ENCODE results near the gene SPANXN2.
"Not testable (repeated sequence)": the region's sequence is repeated elsewhere in the genome, so short reads cannot be mapped to it uniquely, and the experiment has no call there.

The SPANXN2 gene

GRCh38 chrX:143720652-143721051 is at the start of gene SPANXN2:
Gene SPANXN2 (minus strand): TSS chrX:143720752. CDS start chrX:143720668, 84 bp downstream.
- DNase-seq (ENCODE audit: low read depth in 3 of 3, low spot score in 1 of 3): not testable (repeated sequence)

- DNase-seq (ENCODE audit: low read depth in 3 of 3, low spot score in 1 of 3): no peak
These were observed 48.4 kb upstream of the SPANXN2 start for GRCh38 chrX:143768976-143769375.

DNA sequence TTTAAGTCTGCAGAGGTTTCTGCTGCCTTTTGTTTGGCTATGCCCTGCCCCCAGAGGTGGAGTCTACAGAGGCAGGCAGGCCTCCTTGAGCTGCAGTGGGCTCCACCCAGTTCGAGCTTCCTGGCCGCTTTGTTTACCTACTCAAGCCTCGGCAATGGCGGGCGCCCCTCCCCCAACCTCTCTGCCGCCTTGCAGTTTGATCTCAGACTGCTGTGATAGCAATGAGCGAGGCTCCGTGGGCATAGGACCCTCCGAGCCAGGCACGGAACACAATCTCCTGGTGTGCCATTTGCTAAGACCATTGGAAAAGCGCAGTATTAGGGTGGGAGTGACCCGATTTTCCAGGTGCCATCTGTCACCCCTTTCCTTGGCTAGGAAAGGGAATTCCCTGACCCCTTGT is 47.2 kb upstream of the SPANXN2 start:
- DNase-seq (ENCODE audit: low read depth in 3 of 3, low spot score in 1 of 3): not testable (repeated sequence)

- no peak for DNase-seq (ENCODE audit: low read depth in 3 of 3, low spot score in 1 of 3)
These were observed 37.3 kb upstream of the SPANXN2 start for GRCh38 chrX:143757887-143758286.

GRCh38 chrX:143757375-143757774 is 36.8 kb upstream of the SPANXN2 start:
- no peak for DNase-seq (ENCODE audit: low read depth in 3 of 3, low spot score in 1 of 3)

GRCh38 chrX:143754183-143754582 is 33.6 kb upstream of the SPANXN2 start:
- DNase-seq (ENCODE audit: low read depth in 3 of 3, low spot score in 1 of 3): no peak

GRCh38 chrX:143733866-143734265 is 13.3 kb upstream of the SPANXN2 start:
- no peak for DNase-seq (ENCODE audit: low read depth in 3 of 3, low spot score in 1 of 3)

GRCh38 chrX:143726296-143726695 is 5.7 kb upstream of the SPANXN2 start:
- no peak for DNase-seq (ENCODE audit: low read depth in 3 of 3, low spot score in 1 of 3)

GRCh38 chrX:143701460-143701859 is 19.1 kb downstream of the SPANXN2 start:
- DNase-seq (ENCODE audit: low read depth in 3 of 3, low spot score in 1 of 3): no peak

GRCh38 chrX:143694885-143695284 is 25.7 kb downstream of the SPANXN2 start:
- no peak for DNase-seq (ENCODE audit: low read depth in 3 of 3, low spot score in 1 of 3)

GRCh38 chrX:143683486-143683885 is 37.1 kb downstream of the SPANXN2 start:
- no peak for DNase-seq (ENCODE audit: low read depth in 3 of 3, low spot score in 1 of 3)

DNA sequence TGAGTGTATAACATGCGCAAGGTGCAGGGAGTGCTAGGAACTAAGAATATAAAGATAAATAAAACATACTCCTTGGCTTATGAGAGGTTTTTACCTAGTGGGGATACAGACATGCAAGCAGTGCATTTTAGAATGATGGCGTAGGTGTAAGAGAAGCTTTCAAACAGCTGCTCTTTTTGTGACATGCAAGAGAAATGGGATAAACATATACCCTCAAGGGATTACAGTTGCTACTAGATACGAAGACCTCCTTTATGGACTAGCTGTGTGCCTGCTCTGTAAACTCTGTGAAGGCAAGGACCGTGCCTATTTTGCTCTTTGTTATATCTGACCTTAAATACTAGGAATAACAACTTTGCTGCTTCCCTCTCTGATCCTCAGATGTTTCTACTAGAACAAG is 45.6 kb downstream of the SPANXN2 start:
- DNase-seq (ENCODE audit: low read depth in 3 of 3, low spot score in 1 of 3): no peak

- DNase-seq (ENCODE audit: low read depth in 3 of 3, low spot score in 1 of 3): no peak
These were observed 51.2 kb downstream of the SPANXN2 start for GRCh38 chrX:143669395-143669794.

GRCh38 chrX:143664302-143664701 is 56.2 kb downstream of the SPANXN2 start:
- no peak for DNase-seq (ENCODE audit: low read depth in 3 of 3, low spot score in 1 of 3)

GRCh38 chrX:143663755-143664154 is 56.8 kb downstream of the SPANXN2 start:
- DNase-seq (ENCODE audit: low read depth in 3 of 3, low spot score in 1 of 3): no peak

All from stimulated activated CD4-positive, alpha-beta T cell treated with anti-CD3 and anti-CD28 coated beads, TNF-alpha, amount 100 ng/mL, for 1 hour (primary cell).